MM.1S (cell line): ENCODE measurements around the gene MRPL23.

Experiments used
- EZH2 ChIP-seq: fragments of 300-600 bp; sonication (generic); optimal IDR thresholded peaks from 2 replicates; pipeline ENCODE3; 2017; ENCODE audit warnings: low read depth, mild to moderate bottlenecking, antibody characterized with exemption, low read length, mixed read lengths
- TF ChIP-seq, protein P1 (sequence below): fragments of 300-600 bp; sonication (generic); IDR thresholded peaks from 2 replicates; pipeline ENCODE4 v1.5.1; 2016; ENCODE audit warnings: antibody characterized with exemption, low read length, mixed read lengths

DNA sequence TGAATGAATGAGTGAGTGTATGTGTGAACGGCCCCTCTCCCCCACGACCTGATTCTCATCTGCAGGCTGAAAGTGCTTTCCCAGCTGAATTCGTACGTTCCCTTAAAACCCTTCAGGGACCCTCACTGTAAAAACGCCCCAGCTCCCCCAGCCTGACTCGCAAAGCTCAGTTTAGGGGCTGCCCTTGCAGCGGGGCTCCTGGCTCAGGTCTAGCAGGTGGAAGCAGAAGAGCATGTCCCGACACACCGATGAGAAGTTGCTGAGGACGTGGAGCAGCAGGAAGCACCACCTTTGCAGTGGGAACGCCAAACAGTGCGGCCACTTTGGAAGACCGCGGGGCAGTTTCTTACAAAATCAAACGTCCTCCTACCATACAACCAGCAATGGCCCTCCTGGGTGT lies 3.6 kb upstream of the MRPL23 start:
- TF ChIP-seq, protein P1, sequence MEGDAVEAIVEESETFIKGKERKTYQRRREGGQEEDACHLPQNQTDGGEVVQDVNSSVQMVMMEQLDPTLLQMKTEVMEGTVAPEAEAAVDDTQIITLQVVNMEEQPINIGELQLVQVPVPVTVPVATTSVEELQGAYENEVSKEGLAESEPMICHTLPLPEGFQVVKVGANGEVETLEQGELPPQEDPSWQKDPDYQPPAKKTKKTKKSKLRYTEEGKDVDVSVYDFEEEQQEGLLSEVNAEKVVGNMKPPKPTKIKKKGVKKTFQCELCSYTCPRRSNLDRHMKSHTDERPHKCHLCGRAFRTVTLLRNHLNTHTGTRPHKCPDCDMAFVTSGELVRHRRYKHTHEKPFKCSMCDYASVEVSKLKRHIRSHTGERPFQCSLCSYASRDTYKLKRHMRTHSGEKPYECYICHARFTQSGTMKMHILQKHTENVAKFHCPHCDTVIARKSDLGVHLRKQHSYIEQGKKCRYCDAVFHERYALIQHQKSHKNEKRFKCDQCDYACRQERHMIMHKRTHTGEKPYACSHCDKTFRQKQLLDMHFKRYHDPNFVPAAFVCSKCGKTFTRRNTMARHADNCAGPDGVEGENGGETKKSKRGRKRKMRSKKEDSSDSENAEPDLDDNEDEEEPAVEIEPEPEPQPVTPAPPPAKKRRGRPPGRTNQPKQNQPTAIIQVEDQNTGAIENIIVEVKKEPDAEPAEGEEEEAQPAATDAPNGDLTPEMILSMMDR, result no peak
- no peak for TF ChIP-seq EZH2
